ENCODE results near the gene SARS2.
A peak's percentile ranks its signal among the peaks of the same experiment; 100 is the strongest.
"Not testable (repeated sequence)": the region's sequence is repeated elsewhere in the genome, so short reads cannot be mapped to it uniquely, and the experiment has no call there.

The SARS2 gene

GRCh38 chr19:38893341-38893771, 37.2 kb downstream of the SARS2 start:
- DNase-seq (ENCODE audit: low read depth in 2 of 3, low spot score in 1 of 3), result no peak

GRCh38 chr19:38892841-38893240, 37.7 kb downstream of the SARS2 start:
- DNase-seq (ENCODE audit: low read depth in 2 of 3, low spot score in 1 of 3), result no peak

- DNase-seq (ENCODE audit: low read depth in 2 of 3, low spot score in 1 of 3), result no peak
Observed at GRCh38 chr19:38891771-38892170, 38.8 kb downstream of the SARS2 start.

- DNase-seq (ENCODE audit: low read depth in 2 of 3, low spot score in 1 of 3), result no peak
Observed at GRCh38 chr19:38890686-38891085, 39.9 kb downstream of the SARS2 start.

- DNase-seq (ENCODE audit: low read depth in 2 of 3, low spot score in 1 of 3), result no peak
Observed at GRCh38 chr19:38889803-38890202, 40.8 kb downstream of the SARS2 start.

- no peak for DNase-seq (ENCODE audit: low read depth in 2 of 3, low spot score in 1 of 3)
Observed at GRCh38 chr19:38888876-38889275, 41.7 kb downstream of the SARS2 start.

- not testable (repeated sequence) for DNase-seq (ENCODE audit: low read depth in 2 of 3, low spot score in 1 of 3)
Observed at GRCh38 chr19:38884691-38885090, 45.9 kb downstream of the SARS2 start.

GRCh38 chr19:38883286-38883685, 47.3 kb downstream of the SARS2 start:
- no peak for DNase-seq (ENCODE audit: low read depth in 2 of 3, low spot score in 1 of 3)

GRCh38 chr19:38880882-38881609, 49.5 kb downstream of the SARS2 start:
- DNase-seq (ENCODE audit: low read depth in 2 of 3, low spot score in 1 of 3), result no peak

- DNase-seq (ENCODE audit: low read depth in 2 of 3, low spot score in 1 of 3), result no peak
Observed at GRCh38 chr19:38880076-38880881, 50.3 kb downstream of the SARS2 start.

GRCh38 chr19:38879400-38879751, 51.2 kb downstream of the SARS2 start:
- no peak for DNase-seq (ENCODE audit: low read depth in 2 of 3, low spot score in 1 of 3)

GRCh38 chr19:38878575-38879399, 51.8 kb downstream of the SARS2 start:
- DNase-seq (ENCODE audit: low read depth in 2 of 3, low spot score in 1 of 3), result no peak

- peak in 2 of 3 donors; percentile 52 to 57 for DNase-seq (ENCODE audit: low read depth in 2 of 3, low spot score in 1 of 3)
Observed at GRCh38 chr19:38877781-38878574, 52.6 kb downstream of the SARS2 start, which contains the start of gene RINL. TSS of gene RINL (minus strand) at chr19:38878275. CDS start at chr19:38876742, 1,533 bp downstream.

- DNase-seq (ENCODE audit: low read depth in 2 of 3, low spot score in 1 of 3), result no peak
Observed at GRCh38 chr19:38875656-38876395, 54.7 kb downstream of the SARS2 start.

GRCh38 chr19:38873400-38873799, 57.2 kb downstream of the SARS2 start:
- not testable (repeated sequence) for DNase-seq (ENCODE audit: low read depth in 2 of 3, low spot score in 1 of 3)

GRCh38 chr19:38870612-38871011, 60.0 kb downstream of the SARS2 start:
- no peak for DNase-seq (ENCODE audit: low read depth in 2 of 3, low spot score in 1 of 3)

GRCh38 chr19:38869836-38870607, 60.5 kb downstream of the SARS2 start:
- DNase-seq (ENCODE audit: low read depth in 2 of 3, low spot score in 1 of 3), result peak; percentile 81 to 92 (median 88)

GRCh38 chr19:38869160-38869835, 61.3 kb downstream of the SARS2 start:
- DNase-seq (ENCODE audit: low read depth in 2 of 3, low spot score in 1 of 3), result peak in 1 of 3 donors; percentile 29

GRCh38 chr19:38868551-38868950, 62.0 kb downstream of the SARS2 start:
- no peak for DNase-seq (ENCODE audit: low read depth in 2 of 3, low spot score in 1 of 3)
